Left renal cortex interstitium (tissue), 4 donors: ENCODE measurements around the gene ZNF365. TPM values are rescaled to one million over a fixed set of nuclear protein-coding genes. Genes with fewer than 3 reads are reported as not detected.
"Not testable (repeated sequence)": the region's sequence is repeated elsewhere in the genome, so short reads cannot be mapped to it uniquely, and the experiment has no call there.

ENCODE experiments used
- DNase-seq, 4 donors: peaks; one replicate each; pipeline ENCODE4 v3.0.0-alpha.2; 2013; ENCODE audit warnings: low read depth in 4 of 4, low spot score in 2 of 4, missing footprints in 1 of 4
- polyA plus RNA-seq, 4 donors: library from polyadenylated mRNA; unstranded; fragments of 120-200 nt; gene quantifications; one replicate each; pipeline ENCODE4 v1.2.1, GENCODE V29; 2013; ENCODE audit not compliant: insufficient read length in 4 of 4

The ZNF365 gene
- polyA plus RNA-seq, 4 donors, result 0.22 to 0.65 (median 0.39) TPM

DNA sequence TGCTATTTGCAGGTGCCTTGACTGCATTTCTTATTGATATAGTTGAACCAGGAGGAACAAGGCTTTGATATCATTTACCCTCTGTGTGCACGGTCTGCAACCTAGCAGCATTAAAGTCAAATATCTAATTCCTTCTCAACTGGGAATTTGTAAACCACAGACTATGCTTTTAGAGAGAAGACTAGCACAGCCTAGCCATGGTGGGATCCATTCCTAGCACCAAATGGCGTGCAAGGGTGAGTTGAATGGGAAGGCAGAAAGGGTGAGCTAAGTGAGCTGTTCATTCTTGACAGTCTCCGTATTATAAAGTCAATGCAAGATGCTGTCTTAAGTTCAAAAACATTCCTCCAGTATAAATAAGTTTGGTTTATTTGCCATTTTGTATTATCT lies 2.9 kb downstream of the ZNF365 start:
- DNase-seq, result no peak

DNA sequence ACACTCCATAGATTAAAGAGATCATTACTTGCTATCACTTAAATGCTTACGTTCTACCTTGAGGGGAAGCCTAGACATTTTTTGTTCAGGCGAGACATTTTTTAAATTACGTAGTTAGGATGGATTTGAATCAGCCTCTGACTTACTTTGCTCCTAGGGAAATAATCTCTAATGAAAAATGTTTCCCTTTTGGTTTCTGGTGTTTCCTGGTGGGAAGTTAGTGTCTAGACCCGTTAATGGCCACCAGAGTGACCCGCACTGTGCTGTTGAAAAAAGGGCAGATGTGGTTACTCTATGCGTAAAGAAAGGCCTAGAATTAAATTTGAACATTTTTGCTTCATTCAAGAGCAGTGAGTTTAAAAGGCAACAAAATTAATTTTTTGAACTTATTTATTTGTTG lies 3.8 kb downstream of the ZNF365 start:
- no peak for DNase-seq

DNA sequence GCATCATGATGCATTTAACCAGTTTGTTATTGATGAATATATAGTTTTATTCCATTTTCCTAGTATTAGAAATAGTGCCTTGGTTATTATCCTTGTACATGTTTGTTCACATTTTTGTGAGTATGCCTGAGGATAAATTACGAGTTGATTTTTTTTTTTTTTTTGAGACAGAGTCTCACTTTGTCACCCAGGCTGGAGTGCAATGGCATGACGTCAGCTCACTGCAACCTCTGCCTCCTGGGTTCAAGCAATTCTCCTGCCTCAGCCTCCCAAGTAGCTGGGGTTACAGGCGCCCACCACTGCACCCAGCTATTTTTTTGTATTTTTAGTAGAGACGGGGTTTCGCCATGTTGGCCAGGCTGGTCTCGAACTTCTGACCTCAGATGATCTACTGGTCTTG lies 4.7 kb downstream of the ZNF365 start:
- DNase-seq, result not testable (repeated sequence)

DNA sequence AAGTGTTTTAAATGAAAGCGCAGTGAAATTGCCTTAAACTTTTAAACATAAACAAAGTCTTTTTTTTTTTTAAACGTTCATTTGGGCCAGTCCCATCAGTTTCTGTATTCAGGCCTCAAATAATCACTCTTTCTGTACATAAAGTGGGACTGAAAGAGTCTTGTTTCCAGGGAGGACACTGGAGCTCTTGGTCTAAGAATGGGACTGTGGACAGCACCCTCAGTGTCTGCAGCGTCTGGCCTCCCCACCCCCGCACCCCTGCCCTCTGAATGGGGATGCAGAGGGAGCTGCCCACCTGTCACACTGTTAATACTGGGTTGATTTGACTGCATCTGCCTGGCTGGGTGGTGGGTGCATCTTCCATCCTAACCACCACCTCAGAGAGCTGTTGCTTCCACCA lies 5.2 kb downstream of the ZNF365 start:
- DNase-seq, result no peak

DNA sequence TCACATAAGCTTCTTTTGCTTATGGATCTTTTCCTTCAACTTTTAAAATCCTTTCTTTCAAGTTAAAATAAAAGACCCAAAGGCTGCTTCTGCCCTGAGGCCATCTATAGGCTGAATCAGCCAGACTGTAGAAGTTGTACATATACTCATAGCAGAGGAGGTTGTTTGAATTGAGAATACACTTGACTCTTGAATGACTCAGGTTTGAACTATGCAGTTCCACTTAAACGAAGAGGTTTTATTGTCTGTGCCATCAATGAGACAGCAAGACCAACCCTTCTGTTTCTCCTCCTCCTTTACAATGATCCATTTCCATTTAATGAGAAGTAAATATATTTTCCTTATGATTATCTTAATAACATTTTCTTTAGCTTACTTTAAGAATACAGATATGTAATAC lies 5.8 kb downstream of the ZNF365 start:
- no peak for DNase-seq

DNA sequence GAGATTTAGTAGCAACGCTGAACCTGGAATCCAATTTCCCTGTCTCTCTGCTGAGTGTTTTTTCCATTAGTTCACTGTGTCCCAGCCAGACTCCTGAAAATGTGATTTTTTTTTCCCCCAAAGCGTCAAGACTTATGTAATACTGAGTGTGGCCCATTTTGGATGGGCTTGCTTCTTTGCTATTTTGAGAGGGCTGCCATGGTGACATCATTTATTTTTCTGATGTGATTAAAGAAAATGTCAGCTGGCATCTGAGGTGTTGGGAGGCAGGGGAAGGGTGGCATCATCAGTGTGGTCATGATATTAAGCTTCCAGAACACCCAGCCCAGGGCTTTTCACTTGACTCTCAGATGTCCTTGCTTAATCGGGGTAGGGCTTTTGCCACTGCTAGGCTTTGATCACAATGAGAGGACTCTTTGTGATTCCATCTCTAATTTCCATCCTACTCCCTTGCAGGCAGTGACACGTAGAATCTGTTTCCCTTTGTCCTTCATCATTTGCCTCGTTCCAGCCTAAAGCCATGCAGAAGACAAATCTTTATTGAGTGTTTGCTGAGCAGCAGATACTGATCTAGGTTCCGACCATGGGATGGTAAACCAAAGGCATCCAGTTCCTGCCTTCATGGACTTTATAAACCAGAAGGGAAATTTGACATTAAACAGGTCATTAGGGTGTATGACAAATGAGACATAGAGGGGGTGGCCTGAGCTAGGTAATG lies 7.4 kb downstream of the ZNF365 start:
- DNase-seq, result no peak

DNA sequence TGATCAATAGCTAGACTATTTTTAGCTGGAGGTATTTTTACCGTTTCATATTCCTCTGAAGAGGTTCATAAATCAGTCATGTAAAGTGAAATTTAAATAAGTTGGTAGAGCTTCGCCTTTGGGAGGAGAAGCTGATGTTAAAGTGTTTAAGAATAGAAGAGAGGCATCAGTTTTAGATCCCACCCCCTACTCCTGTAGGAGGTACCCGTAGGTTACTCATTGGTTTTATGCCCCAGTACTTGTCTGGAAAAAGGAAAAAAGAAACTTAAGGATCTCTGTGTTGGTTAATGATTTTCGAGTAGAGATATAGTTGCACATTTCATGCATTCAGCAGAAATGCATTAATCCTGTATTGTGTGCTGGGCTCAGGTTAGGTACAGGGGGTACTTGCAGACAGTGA lies 8.7 kb downstream of the ZNF365 start:
- DNase-seq, result no peak

DNA sequence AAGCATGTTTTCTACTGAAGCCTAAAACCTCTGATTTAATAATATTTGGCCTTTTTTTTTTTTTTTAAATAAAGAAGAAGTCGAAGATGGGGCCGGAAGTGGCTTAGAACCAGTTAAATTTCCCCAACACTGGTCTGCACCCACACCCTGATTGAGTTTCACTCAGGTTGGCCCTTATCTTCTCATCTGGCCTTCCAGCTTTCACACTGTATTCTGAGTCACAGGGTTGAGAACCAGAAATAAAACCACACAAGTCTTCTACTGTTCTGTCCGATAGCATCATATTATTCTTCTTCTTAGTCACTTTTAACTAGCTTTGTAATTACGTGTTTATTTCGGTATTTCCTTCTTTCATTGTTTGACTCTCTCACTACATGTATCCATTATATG lies 9.9 kb downstream of the ZNF365 start:
- DNase-seq, result no peak

DNA sequence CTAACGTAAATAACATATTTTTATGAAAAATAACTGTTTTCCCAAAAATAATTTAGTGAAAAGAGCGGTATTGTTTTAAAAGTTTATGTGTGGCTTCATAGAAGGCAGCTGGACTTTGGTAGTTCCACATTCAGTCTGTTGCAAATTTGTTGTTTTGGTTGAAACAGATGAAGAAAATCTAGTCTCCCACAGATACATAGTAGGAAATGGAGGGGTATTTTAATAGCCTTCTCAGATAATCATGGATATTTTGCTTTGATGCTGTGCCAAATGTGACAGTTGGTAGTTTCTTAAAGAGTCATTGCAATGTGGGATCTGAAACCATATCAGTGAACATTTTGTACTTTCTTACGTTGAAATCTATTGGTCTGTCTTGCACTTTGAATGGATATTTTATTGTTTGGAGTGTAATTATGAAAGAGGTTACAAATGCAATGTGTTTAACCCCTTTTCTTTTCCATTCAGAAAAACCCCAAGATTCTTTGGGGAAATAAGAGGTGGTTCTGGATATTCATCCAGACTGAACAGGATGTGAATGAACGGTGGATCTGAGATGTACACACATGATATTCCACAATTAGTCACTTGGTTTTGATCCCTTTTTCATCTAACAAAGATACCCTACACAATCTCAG lies 10.4 kb downstream of the ZNF365 start:
- DNase-seq, result no peak

DNA sequence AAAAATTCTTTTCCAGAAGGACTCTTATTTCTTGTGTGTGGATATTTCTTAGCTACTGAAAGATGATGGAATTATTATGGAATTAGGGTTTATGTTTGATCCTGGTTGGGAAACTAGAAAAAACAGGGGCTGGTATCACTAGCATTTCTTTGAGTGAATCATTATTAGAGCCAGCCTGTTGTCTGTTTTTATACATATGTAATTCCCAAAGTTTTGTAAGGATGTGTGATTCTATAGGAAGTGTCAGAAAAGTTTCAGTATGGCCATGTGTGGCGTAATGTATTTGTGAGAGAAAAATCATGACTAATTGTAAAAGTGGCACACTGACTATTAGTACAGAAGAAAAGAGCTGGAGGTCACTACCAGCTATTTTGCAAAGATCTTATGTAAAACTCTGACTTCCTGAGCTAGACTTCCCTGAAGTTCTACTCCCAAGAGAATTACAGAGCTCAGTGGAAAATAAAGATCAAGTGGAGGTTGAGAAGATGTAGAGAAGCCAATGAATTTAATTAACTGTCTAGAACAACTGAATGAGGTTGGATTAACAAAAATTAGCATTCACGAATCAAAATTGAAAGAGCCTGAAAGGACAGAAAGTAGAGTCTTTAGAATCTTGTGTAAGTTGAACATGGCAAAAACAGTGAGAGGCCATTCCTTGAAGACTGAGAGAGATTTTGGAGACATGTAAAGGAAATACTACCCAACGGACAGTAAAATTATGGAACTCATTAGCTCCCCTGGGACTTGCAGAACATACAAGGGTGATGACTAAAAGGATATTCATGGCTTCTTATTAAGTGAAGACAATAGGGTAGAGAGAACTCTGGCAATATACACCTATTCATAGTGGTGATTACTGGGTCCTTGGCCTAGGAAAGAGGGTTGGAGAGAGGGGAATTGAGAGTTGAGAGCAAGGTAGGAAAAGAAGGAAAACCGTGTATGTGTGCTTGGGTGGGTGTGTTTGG lies 12.5 kb downstream of the ZNF365 start:
- no peak for DNase-seq

DNA sequence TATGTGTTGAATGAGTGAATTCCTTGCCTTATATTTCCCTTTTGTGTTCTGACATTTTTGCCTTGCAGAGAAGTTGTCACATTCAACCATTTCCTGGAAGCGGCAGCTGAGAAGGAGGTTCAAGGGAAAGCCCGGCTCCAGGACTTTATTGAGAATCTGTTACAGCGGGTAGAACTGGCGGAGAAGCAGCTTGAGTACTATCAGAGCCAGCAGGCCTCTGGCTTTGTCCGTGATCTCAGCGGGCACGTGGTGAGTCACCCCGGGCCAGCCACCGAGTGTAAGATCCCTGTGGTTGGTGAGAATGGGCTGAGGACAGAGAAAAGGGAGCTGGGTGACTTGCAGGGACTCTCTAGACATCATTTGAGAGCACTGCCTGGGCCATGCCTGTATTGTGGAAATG lies 14.2 kb downstream of the ZNF365 start:
- no peak for DNase-seq

DNA sequence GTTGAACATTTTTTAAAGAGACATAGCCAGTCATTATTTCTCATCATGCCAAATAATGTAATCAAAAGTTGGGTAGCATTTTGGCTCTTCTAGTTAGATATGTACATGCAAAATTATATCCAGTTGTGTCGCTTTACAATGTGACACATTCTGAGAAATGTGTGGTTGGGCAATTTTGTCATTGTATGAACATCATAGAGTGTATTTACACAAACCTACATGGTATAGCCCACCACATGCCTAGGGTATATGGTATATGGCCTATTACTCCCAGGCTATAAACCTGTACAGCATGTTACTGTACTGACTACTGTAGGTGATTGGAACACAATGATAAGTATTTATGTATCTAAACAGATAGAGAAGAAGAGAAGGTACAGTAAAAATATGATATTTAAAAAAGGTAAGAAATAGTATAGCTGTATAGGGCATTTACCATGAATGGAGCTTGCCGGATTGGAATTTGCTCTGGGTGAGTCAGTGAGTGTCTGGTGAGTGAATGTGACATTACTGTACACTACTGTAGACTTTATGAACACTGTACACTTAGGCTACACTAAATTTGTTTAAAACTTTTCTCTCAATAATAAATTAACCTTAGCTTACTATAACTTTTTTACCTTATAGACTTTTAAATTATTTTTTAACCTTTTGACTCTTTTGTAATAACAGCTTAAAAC lies 16.5 kb downstream of the ZNF365 start:
- DNase-seq, result no peak

DNA sequence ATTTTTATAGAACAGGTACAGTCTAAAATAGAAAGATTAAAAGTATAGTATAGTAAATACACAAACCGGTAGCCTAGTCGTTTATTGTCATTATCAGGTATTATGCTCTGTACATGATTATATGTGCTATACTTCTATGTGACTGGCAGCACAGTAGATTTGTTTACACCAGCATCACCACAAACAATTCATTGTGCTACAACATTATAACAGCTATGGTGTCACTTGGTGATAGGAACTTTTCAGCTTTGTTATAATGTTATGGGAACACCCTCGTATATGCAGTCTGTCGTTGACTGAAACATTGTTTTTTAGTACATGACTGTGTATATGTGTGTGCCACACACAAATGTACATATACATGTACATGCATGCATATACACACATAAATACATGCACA lies 19.1 kb downstream of the ZNF365 start:
- DNase-seq, result no peak

DNA sequence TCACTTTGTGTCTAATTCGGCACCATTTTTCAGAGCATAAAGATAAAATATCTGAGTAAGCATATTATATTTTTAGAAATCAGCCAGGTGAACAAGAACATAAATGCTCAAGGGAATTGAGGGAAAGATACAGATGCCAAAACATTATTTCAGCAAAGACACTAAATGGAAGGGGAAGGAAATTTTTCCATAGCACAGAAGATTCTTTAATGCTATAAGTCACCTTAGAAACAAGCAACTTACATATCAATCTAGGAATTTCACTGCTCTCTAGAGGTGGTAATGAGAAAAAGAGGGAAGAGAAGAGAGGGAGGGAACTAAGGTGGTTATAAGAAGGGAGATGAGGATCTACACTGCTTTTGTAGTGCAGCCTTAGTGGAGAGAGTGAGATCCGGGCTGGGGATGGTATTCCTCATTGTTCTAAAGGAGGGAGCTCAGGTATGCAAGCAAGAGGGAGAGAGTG lies 20.4 kb downstream of the ZNF365 start:
- no peak for DNase-seq

DNA sequence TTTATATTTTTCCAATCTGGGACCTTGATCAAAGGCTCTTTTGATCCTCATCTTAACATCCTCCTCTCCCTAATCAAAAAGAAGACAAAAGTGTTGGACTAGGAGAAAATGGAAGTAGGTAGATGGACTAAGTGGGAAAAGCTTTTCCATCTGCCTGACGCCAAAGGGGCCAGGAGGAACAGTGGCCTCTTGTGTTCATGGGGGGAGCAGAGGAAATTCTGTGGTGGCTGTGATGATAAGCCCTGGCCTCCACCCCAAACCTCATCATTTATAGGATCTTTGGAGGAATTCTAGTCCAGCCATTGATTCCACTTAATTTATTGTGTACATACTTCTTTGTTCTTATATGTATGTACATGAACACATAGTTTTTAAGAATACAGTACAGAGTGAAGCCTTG lies 21.7 kb downstream of the ZNF365 start:
- DNase-seq, result no peak

DNA sequence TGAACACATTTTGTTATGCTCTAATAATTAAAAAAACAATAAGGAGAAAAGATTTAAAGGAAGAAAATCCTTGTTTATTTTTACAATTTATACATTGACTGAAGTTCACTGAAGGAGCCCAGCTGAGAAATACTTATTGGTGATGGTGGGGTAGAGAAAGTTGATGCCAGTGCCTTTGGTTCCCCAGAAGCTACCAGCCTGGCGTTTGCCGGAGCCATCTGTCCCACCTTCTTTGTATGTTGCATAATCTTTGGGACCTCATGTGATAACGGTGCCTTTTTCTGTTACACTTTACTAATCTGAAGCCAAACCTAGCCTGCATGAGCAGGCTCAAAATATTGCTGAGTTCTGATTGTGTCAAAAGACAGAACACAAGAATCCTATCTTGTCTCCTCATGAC lies 22.7 kb downstream of the ZNF365 start:
- no peak for DNase-seq

DNA sequence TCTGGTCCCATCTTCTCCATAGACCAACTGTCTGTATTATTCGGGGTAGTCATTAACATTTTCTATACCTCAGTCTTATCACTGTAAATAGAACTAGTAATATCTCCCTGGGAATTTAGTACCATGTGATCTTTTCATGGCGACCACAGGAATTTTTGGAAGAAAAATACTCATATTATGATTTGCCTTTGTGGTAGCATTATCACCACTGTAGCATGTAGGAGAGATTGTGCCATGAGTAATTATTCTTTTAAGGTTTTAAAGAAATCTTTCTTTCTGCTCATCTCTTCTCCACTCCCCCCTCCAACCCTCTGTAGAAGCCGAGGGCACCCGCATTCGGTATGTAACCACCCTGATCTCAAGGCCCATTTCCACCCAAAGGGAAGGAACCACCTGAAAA lies 25.0 kb downstream of the ZNF365 start:
- no peak for DNase-seq

DNA sequence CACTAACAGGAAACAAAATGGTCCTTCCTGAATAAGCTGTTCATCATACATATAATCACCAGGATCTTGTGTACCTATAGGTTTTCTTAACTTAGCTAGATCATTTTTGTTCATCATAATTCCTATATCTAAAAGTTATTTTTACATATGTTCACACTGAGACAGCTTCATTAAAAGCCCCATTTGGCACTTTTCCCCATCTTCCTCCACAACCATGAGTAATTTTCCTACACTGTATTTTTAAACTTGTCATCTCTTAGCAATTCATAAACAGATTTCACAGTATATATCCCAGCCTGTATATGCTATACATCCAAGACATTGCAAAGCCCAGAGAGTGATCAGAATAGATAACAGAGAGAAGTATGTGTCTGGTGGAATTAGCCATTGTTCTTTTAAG lies 28.3 kb downstream of the ZNF365 start:
- no peak for DNase-seq

DNA sequence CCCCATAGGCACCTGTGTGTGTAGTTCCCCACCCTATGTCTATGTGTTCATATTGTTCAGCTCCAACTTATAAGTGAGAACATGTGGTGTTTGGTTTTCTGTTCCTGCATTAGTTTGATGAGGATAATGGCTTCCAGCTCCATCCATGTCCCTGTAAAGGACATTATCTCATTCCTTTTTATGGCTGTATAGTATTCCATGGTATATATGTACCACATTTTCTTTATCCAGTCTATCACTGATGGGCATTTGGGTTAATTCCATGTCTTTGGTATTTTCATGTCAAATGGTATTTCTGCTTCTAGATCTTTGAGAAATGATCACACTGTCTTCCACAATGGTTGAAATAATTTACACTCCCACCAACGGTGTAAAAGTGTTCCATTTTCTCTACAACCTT lies 36.4 kb downstream of the ZNF365 start:
- not testable (repeated sequence) for DNase-seq

DNA sequence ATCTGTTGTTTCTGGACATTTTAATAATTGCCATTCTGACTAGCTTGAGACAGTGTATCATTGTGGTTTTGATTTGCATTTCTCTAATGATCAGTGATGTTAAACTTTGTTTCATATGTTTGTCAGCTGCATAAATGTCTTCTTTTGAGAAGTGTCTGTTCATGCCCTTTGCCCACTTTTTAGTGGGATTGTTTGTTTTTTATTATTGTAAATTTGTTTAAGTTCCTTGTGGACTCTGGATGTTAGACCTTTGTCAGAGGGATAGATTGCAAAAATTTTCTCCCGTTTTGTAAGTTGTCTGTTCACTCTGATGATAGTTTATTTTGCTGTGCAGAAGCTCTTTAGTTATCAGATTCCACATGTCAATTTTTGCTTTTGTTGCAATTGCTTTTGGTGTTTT lies 36.8 kb downstream of the ZNF365 start:
- not testable (repeated sequence) for DNase-seq

DNA sequence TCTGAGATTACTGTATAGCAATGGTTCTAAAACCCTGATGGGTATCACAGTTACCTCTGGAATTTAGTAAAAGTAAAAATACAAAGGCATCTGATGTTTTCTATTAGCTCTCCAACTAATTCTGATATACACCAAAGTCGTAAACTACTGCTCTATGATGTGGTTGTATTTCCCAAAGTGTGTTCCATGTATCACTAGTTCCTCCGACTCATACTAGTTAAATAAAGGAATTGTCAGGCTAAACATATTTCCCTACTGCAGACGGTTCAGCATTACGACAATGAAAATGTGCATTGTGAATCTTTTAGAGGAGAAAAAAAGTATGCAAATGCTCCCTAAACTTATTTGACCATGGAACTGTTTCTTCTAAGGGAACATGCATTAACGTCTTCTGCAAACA lies 38.9 kb downstream of the ZNF365 start:
- DNase-seq, result no peak
